Stimulated activated naive CD8-positive, alpha-beta T cell treated with anti-CD3 and anti-CD28 coated beads, Interleukin-15, amount 100 ng/mL, for 72 hours (primary cell): ENCODE results near the gene LDAH.
A peak's percentile ranks its signal among the peaks of the same experiment; 100 is the strongest.

Experiments
- ATAC-seq: fragments of 150-1000 bp; cut with Tn5 transposase; 2 replicates; pipeline ENCODE4 v1.10.0; 2021; ENCODE audit warnings: mild to moderate bottlenecking, moderate library complexity
- DNase-seq, 2 donors: peaks; one replicate each; pipeline ENCODE4 v3.0.0; 2021 to 2022
- H3K27ac Mint-ChIP-seq, 2 donors: one replicate each; pipeline ENCODE4 v1.8.0; 2022; ENCODE audit warnings: mild to moderate bottlenecking in 2 of 2, mixed read lengths in 2 of 2, moderate library complexity in 2 of 2
- H3K27me3 Mint-ChIP-seq: one replicate; pipeline ENCODE4 v1.8.0; 2022; ENCODE audit warnings: mixed read lengths
- H3K4me1 Mint-ChIP-seq: one replicate; pipeline ENCODE4 v1.8.0; 2022; ENCODE audit warnings: mild to moderate bottlenecking, mixed read lengths
- H3K4me3 Mint-ChIP-seq, 2 donors: one replicate each; pipeline ENCODE4 v1.8.0; 2022; ENCODE audit warnings: mild to moderate bottlenecking in 2 of 2, mixed read lengths in 2 of 2, moderate library complexity in 1 of 2
- H3K9me3 Mint-ChIP-seq, 2 donors: one replicate each; pipeline ENCODE4 v1.8.0; 2022; ENCODE audit warnings: mixed read lengths in 2 of 2

Gene LDAH

GRCh38 chr2:20671036-20671735 lies 151.7 kb downstream of the LDAH start:
- H3K27me3 Mint-ChIP-seq: peaks cover 88% of the 10 kb centered on the region
- ATAC-seq (no peak), DNase-seq (no peak)
- no peak overlapping the region for H3K27ac Mint-ChIP-seq
- no peaks in the 10 kb centered on the region for H3K9me3 Mint-ChIP-seq
- peaks cover 29% of the 10 kb centered on the region for H3K4me1 Mint-ChIP-seq
- no peak overlapping the region for H3K4me3 Mint-ChIP-seq

GRCh38 chr2:20670315-20671035 lies 152.4 kb downstream of the LDAH start:
- Mint-ChIP-seq H3K4me1 (peaks cover 36% of the 10 kb centered on the region), H3K27ac (no peak overlapping the region), H3K4me3 (no peak overlapping the region)

GRCh38 chr2:20669562-20670314 lies 153.2 kb downstream of the LDAH start:
- H3K9me3 Mint-ChIP-seq: no peaks in the 10 kb centered on the region
- H3K27me3 Mint-ChIP-seq: peaks cover 93% of the 10 kb centered on the region
- peak overlapping the region in 1 of 2 donors; percentile 33 for H3K4me3 Mint-ChIP-seq
- H3K4me1 Mint-ChIP-seq: peaks cover 42% of the 10 kb centered on the region
- no peak overlapping the region for H3K27ac Mint-ChIP-seq
- no peak for ATAC-seq
- DNase-seq: no peak

More at GRCh38 chr2:20670315-20671035, 152.4 kb downstream of the LDAH start:
- DNase-seq (no peak), ATAC-seq (no peak)
- Mint-ChIP-seq H3K9me3 (no peaks in the 10 kb centered on the region), H3K27me3 (peaks cover 93% of the 10 kb centered on the region)

- no peak overlapping the region for H3K27ac Mint-ChIP-seq
- peaks cover 42% of the 10 kb centered on the region for H3K4me1 Mint-ChIP-seq
Measured at GRCh38 chr2:20668871-20669475, 153.9 kb downstream of the LDAH start.

GRCh38 chr2:20668451-20668850 lies 154.4 kb downstream of the LDAH start:
- Mint-ChIP-seq H3K4me3 (no peak overlapping the region), H3K4me1 (peaks cover 42% of the 10 kb centered on the region), H3K9me3 (no peaks in the 10 kb centered on the region), H3K27ac (no peak overlapping the region), H3K27me3 (peaks cover 95% of the 10 kb centered on the region)
- DNase-seq (no peak), ATAC-seq (no peak)

More at GRCh38 chr2:20668871-20669475, 153.9 kb downstream of the LDAH start:
- Mint-ChIP-seq H3K27me3 (peaks cover 95% of the 10 kb centered on the region), H3K4me3 (no peak overlapping the region), H3K9me3 (no peaks in the 10 kb centered on the region)
- DNase-seq (no peak), ATAC-seq (no peak)

- H3K27ac Mint-ChIP-seq: no peak overlapping the region
- H3K9me3 Mint-ChIP-seq: no peaks in the 10 kb centered on the region
- peaks cover 42% of the 10 kb centered on the region for H3K4me1 Mint-ChIP-seq
- ATAC-seq (no peak), DNase-seq (no peak)
- H3K4me3 Mint-ChIP-seq: peak overlapping the region; percentile 5 to 31
- H3K27me3 Mint-ChIP-seq: peaks cover 94% of the 10 kb centered on the region
Measured at GRCh38 chr2:20667531-20668401, 155.1 kb downstream of the LDAH start.

GRCh38 chr2:20667151-20667530 lies 155.8 kb downstream of the LDAH start:
- Mint-ChIP-seq H3K27me3 (peaks cover 94% of the 10 kb centered on the region), H3K4me1 (peaks cover 42% of the 10 kb centered on the region), H3K9me3 (no peaks in the 10 kb centered on the region), H3K4me3 (no peak overlapping the region), H3K27ac (no peak overlapping the region)
- ATAC-seq (peak; percentile 14), DNase-seq (no peak)

- Mint-ChIP-seq H3K27me3 (peaks cover 94% of the 10 kb centered on the region), H3K27ac (no peak within 1 kb of the TSS), H3K9me3 (no peaks in the 10 kb centered on the region), H3K4me1 (peaks cover 41% of the 10 kb centered on the region), H3K4me3 (peak within 1 kb of the TSS; percentile 82 to 86)
- ATAC-seq: peak; percentile 39
- DNase-seq: no peak
Measured at GRCh38 chr2:20666304-20667150, 156.4 kb downstream of the LDAH start, which contains the start of gene GDF7. TSS of gene GDF7 (plus strand) at chr2:20667144. CDS start at chr2:20667240, 96 bp downstream.

GRCh38 chr2:20666005-20666303 lies 156.9 kb downstream of the LDAH start:
- DNase-seq (no peak), ATAC-seq (no peak)
- Mint-ChIP-seq H3K27ac (no peak overlapping the region), H3K27me3 (peaks cover 94% of the 10 kb centered on the region), H3K4me3 (peak overlapping the region; percentile 82 to 86), H3K9me3 (no peaks in the 10 kb centered on the region), H3K4me1 (peaks cover 36% of the 10 kb centered on the region)

- H3K27me3 Mint-ChIP-seq: peaks cover 94% of the 10 kb centered on the region
- DNase-seq (no peak), ATAC-seq (no peak)
- H3K4me1 Mint-ChIP-seq: peaks cover 36% of the 10 kb centered on the region
- no peak overlapping the region for H3K27ac Mint-ChIP-seq
- H3K4me3 Mint-ChIP-seq: peak overlapping the region; percentile 82 to 86
- H3K9me3 Mint-ChIP-seq: no peaks in the 10 kb centered on the region
Measured at GRCh38 chr2:20665243-20666004, 157.5 kb downstream of the LDAH start.

- no peak overlapping the region for H3K4me3 Mint-ChIP-seq
Measured at GRCh38 chr2:20664431-20665242, 158.3 kb downstream of the LDAH start.

GRCh38 chr2:20664071-20664390 lies 158.9 kb downstream of the LDAH start:
- Mint-ChIP-seq H3K4me1 (peaks cover 27% of the 10 kb centered on the region), H3K27me3 (peaks cover 87% of the 10 kb centered on the region), H3K9me3 (no peaks in the 10 kb centered on the region), H3K4me3 (no peak overlapping the region), H3K27ac (no peak overlapping the region)
- no peak for ATAC-seq
- DNase-seq: no peak

More at GRCh38 chr2:20664431-20665242, 158.3 kb downstream of the LDAH start:
- H3K27ac Mint-ChIP-seq: no peak overlapping the region
- DNase-seq (no peak), ATAC-seq (no peak)
- H3K4me1 Mint-ChIP-seq: peaks cover 31% of the 10 kb centered on the region
- peaks cover 89% of the 10 kb centered on the region for H3K27me3 Mint-ChIP-seq
- H3K9me3 Mint-ChIP-seq: no peaks in the 10 kb centered on the region
